Stimulated activated naive CD8-positive, alpha-beta T cell treated with anti-CD3 and anti-CD28 coated beads, Interleukin-15, amount 100 ng/mL, for 72 hours (primary cell): Measurements from ENCODE around the gene CDT1.

ENCODE experiments used
- ATAC-seq: fragments of 150-1000 bp; cut with Tn5 transposase; 2 replicates; pipeline ENCODE4 v1.10.0; 2021; ENCODE audit warnings: mild to moderate bottlenecking, moderate library complexity
- DNase-seq, 2 donors: peaks; one replicate each; pipeline ENCODE4 v3.0.0; 2021 to 2022
- H3K27ac Mint-ChIP-seq, 2 donors: one replicate each; pipeline ENCODE4 v1.8.0; 2022; ENCODE audit warnings: mild to moderate bottlenecking in 2 of 2, mixed read lengths in 2 of 2, moderate library complexity in 2 of 2
- H3K27me3 Mint-ChIP-seq: one replicate; pipeline ENCODE4 v1.8.0; 2022; ENCODE audit warnings: mixed read lengths
- H3K4me1 Mint-ChIP-seq: one replicate; pipeline ENCODE4 v1.8.0; 2022; ENCODE audit warnings: mild to moderate bottlenecking, mixed read lengths
- H3K4me3 Mint-ChIP-seq, 2 donors: one replicate each; pipeline ENCODE4 v1.8.0; 2022; ENCODE audit warnings: mild to moderate bottlenecking in 2 of 2, mixed read lengths in 2 of 2, moderate library complexity in 1 of 2
- H3K9me3 Mint-ChIP-seq, 2 donors: one replicate each; pipeline ENCODE4 v1.8.0; 2022; ENCODE audit warnings: mixed read lengths in 2 of 2

The CDT1 gene

DNA sequence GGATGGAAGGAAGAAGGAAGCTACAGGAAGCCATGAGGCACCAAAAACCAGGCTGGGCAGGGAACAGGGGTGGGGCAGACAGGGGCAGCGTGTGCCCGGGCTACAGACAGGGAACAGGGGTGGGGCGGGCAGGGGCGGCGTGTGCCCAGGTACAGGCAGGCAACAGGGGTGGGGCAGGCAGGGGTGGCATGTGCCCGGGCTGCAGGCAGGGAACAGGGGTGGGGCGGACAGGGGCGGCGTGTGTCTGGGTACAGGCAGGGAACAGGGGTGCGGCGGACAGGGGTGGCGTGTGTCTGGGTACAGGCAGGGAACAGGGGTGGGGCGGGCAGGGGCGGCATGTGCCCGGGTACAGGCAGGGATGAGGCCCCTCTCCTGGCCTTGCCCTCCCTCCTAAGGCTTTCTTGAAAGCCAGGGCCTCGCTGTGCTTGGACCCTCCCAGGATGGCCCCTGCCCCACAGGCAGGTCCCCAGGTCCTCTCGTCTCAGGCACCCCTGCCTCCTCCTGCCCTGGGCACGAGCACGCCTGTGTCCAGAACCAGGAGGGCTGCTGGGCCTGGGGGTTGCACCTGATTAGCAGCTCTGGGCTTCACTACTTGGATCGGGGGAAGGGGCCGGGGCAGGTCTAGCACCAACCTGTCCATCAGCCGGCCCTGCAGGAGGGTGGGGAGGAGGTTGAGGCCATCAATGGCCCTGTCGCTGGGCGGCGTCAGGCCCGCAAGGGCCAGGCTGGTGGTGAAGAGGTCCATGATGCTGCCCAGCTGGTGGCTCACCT lies 22.7 kb downstream of the CDT1 start:
- peak; percentile 36 for ATAC-seq
- H3K27ac Mint-ChIP-seq: peak overlapping the region; percentile 19 to 35
- no peaks in the 10 kb centered on the region for H3K27me3 Mint-ChIP-seq
- no peaks in the 10 kb centered on the region for H3K4me1 Mint-ChIP-seq
- H3K9me3 Mint-ChIP-seq: no peaks in the 10 kb centered on the region
- no peak for DNase-seq
- no peak overlapping the region for H3K4me3 Mint-ChIP-seq

DNA sequence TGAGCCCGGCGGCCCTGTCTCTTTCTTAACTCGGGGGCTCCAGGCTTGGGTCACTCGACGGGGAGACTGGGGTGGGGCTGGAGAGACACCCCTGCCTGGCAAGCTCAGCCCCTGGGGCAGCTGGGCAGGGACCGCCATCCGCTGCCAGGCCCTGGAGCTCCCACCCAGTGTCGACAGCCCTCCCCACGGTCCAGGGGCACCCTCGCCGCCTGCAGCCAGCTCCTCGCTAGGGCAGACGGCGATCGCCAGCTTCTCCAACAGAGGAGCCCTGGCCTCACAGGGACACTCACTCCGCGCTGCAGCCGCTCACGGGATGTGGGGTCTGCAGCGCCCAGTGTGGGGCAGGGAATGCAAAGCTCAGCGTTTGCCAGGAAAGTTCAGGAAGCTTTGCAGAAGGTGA lies 24.1 kb downstream of the CDT1 start:
- H3K9me3 Mint-ChIP-seq: no peaks in the 10 kb centered on the region
- no peak for ATAC-seq
- DNase-seq: no peak
- no peaks in the 10 kb centered on the region for H3K4me1 Mint-ChIP-seq
- H3K27me3 Mint-ChIP-seq: no peaks in the 10 kb centered on the region
- H3K27ac Mint-ChIP-seq: no peak overlapping the region
- H3K4me3 Mint-ChIP-seq: no peak overlapping the region

DNA sequence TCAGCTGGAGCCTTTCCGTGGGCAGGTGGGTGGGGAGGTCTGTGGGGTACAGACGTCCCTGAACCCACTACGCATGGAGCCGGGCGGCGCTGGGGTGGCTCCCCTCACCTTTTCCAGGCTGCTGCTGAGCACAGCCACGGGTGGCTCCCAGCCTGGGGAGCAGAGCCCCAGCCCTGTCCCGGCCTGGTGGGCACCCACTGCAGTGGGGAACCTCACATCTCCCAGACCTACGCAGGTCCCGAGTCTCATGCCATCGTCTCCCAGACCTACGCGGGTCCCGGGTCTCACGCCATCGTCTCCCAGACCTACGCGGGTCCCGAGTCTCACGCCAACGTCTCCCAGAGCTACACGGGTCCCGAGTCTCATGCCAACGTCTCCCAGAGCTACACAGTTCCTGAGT lies 25.1 kb downstream of the CDT1 start:
- Mint-ChIP-seq H3K27ac (no peak overlapping the region), H3K4me1 (no peaks in the 10 kb centered on the region), H3K4me3 (no peak overlapping the region), H3K9me3 (no peaks in the 10 kb centered on the region), H3K27me3 (no peaks in the 10 kb centered on the region)
- no peak for ATAC-seq
- no peak for DNase-seq

DNA sequence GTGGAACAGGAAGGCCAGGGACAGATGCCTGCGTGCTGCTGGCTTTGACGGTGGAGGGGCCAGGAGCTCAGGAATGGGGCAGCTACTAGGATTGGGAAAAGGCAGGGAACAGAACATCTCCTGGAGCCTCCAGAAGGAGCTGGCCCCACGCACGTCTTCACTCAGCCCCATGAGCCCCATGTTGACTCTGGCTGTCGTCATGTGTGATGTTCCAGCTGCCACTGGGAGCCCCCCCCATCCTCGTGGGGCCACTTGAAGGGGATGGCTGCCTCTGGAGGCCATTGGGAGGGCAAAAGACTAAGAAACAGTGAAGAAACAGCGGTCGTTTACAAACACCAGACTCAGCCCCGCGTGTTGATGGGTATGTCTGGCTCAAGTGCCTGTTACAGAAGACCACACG lies 26.7 kb downstream of the CDT1 start:
- Mint-ChIP-seq H3K27me3 (no peaks in the 10 kb centered on the region), H3K27ac (no peak overlapping the region), H3K9me3 (no peaks in the 10 kb centered on the region), H3K4me3 (no peak overlapping the region), H3K4me1 (no peaks in the 10 kb centered on the region)
- DNase-seq (no peak), ATAC-seq (no peak)

DNA sequence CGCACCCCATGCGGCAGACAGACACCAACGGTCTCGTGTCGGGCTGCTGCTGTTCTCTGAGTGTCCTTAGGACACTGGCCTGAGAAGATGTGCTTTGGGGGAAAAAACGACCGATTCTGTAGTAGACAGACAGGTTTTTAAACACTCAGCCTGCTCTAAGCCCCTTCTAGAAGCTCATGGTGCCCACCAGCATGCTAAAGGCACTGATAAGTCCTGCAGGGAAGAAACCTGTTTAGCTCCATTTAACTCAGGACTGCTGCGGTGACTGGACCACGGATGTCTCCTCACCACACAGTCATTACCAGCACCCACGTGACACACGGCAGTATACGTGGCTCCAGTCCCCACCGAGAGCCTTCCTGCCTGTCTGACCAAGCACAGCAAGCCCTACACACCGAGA lies 27.2 kb downstream of the CDT1 start:
- Mint-ChIP-seq H3K4me1 (no peaks in the 10 kb centered on the region), H3K9me3 (no peaks in the 10 kb centered on the region), H3K4me3 (no peak overlapping the region), H3K27ac (peak overlapping the region in 1 of 2 donors; percentile 48), H3K27me3 (no peaks in the 10 kb centered on the region)
- no peak for ATAC-seq
- no peak for DNase-seq

DNA sequence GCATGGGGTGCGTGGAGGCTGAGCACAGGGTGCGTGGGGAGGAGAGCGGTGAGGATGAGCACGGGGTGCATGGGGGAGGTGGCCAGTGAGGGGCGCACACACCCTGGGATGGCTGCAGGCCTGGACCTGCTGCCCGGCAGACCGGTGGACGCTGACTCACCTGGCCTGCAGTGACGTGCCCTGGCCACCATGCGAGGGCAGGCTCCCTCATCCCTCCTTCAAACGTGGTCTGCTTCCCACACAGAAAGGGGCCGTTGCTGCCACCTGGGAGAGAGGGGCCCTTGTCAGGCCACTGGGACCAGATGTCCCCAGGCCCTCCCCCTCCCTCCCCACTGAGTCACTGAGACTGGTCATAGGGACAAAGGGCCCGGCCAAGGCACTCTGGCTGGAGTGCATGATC lies 28.2 kb downstream of the CDT1 start:
- no peaks in the 10 kb centered on the region for H3K27me3 Mint-ChIP-seq
- no peak for ATAC-seq
- no peak for DNase-seq
- H3K4me1 Mint-ChIP-seq: no peaks in the 10 kb centered on the region
- H3K9me3 Mint-ChIP-seq: no peaks in the 10 kb centered on the region
- H3K4me3 Mint-ChIP-seq: no peak overlapping the region
- H3K27ac Mint-ChIP-seq: no peak overlapping the region

DNA sequence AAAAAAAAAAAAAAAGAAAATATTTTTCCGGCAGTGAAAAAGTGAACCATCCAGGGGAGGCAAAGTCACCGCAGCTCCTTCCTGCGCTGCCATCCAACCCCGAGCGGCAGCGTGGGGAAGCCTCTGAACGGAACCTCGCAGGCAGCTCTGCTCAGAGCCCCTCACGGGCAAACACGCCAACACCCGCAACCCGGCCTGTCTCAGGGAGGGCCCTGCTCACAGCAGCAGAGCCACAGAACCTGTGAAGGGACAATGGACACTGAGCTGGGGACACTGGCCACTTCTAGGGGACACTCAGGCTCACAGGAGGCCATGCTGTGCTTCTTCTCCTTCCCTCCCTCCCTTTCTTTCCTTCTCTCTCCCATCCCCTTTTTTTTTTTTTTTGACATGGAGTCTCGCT lies 29.5 kb downstream of the CDT1 start:
- H3K27ac Mint-ChIP-seq: no peak overlapping the region
- H3K27me3 Mint-ChIP-seq: no peaks in the 10 kb centered on the region
- ATAC-seq: no peak
- H3K4me3 Mint-ChIP-seq: no peak overlapping the region
- H3K4me1 Mint-ChIP-seq: no peaks in the 10 kb centered on the region
- no peaks in the 10 kb centered on the region for H3K9me3 Mint-ChIP-seq
- no peak for DNase-seq

DNA sequence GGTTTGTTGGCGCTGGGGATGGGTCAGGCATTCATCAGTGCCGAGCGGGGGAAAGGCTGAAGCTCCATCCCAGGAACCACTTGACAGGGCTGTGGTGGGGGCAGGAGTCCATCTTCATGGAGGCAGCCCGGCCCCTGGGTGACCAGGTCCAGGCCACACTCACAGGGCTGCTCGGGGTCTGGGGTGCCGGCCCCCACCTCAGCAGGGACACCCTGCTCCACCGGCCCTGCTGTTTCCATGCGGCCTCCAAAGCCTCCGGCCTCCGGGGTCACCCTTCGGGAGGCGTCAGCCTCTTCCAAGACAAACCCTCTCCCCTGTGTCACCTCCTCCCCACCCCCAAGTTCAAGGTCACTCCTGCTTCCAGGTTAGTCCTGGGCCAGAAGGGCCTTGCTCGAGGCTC lies 31.1 kb downstream of the CDT1 start:
- no peak overlapping the region for H3K4me3 Mint-ChIP-seq
- H3K9me3 Mint-ChIP-seq: no peaks in the 10 kb centered on the region
- no peak for ATAC-seq
- no peak overlapping the region for H3K27ac Mint-ChIP-seq
- no peaks in the 10 kb centered on the region for H3K4me1 Mint-ChIP-seq
- H3K27me3 Mint-ChIP-seq: no peaks in the 10 kb centered on the region
- DNase-seq: no peak

DNA sequence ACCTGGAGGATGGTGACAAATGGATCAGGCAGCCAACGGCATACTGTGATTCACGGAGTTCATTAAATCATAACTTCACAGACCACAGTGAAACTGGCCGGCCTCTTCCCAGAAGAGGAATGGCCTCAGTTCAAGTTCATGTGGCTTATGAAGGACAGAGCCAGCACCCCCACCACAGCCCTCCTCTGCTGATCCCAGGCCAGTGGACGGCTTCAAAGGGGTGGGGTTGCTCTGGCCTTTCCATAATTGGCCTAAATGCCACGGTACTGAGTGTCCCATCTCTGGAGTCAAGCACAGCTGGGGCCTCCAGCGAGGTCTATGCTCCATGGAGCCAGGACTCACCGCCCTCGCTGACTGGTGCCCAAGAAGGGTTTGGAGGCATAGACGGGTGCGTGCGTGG lies 31.8 kb downstream of the CDT1 start:
- H3K4me1 Mint-ChIP-seq: no peaks in the 10 kb centered on the region
- ATAC-seq (no peak), DNase-seq (no peak)
- no peak overlapping the region for H3K4me3 Mint-ChIP-seq
- no peaks in the 10 kb centered on the region for H3K9me3 Mint-ChIP-seq
- no peak overlapping the region for H3K27ac Mint-ChIP-seq
- H3K27me3 Mint-ChIP-seq: no peaks in the 10 kb centered on the region

DNA sequence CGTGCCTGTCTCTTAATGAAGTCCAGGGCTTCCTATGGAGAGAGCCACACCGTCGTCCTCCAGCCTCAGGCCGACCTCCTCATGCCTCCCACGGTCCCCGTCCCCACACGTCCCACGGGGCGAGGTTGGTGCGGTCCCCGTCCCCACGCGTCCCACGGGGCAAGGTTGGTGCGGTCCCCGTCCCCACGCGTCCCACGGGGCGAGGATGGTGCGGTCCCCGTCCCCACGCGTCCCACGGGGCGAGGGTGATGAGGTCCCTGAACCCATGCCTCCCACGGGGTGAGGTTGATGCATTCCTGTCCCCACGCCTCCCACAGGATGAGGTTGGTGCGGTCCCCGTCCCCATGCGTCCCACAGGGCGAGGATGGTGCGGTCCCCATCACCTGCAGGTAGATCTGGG lies 32.2 kb downstream of the CDT1 start:
- Mint-ChIP-seq H3K27ac (no peak overlapping the region), H3K4me1 (no peaks in the 10 kb centered on the region), H3K9me3 (no peaks in the 10 kb centered on the region), H3K4me3 (no peak overlapping the region), H3K27me3 (no peaks in the 10 kb centered on the region)
- no peak for DNase-seq
- ATAC-seq: peak; percentile 57

DNA sequence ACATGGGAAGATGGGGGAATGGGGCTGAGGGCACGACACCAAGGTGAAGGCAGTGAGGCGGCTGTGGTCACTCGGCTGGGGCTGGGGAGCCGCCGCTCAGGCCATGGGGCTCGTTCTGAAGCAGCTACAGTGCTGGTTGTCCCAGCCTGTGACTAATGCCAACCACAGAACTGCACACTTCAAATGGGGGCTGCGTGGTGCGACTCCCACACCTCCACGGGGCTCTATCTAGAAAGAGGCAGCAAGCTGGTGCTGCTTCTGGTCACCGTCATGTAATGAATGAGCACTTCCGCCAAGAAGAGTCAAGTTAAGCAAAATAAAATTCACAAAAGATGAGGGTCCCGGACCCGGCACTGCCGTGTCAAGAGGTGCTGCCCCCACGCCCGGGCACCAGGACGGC lies 33.2 kb downstream of the CDT1 start:
- no peaks in the 10 kb centered on the region for H3K4me1 Mint-ChIP-seq
- no peak overlapping the region for H3K27ac Mint-ChIP-seq
- H3K4me3 Mint-ChIP-seq: no peak overlapping the region
- DNase-seq (no peak), ATAC-seq (no peak)
- no peaks in the 10 kb centered on the region for H3K27me3 Mint-ChIP-seq
- no peaks in the 10 kb centered on the region for H3K9me3 Mint-ChIP-seq

DNA sequence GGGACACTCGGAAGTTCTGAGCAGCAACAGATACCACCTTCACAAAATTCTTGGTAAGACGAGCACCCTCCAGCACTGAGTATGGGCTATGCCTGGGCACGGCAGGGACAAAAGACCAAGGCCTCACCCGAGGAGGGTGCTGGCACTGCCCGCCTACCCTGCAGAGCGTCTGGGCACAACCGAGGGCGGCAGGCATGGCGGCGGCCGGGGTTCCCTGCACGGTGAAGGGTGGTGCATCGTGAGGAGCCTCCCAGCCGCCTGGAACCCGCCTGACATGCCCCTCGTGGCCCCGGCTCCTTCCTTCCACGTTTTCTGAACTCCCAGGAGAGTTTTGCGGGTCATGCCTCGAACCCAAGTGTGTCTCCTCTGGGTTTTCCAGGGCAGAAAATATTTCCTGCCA lies 34.2 kb downstream of the CDT1 start:
- Mint-ChIP-seq H3K4me1 (no peaks in the 10 kb centered on the region), H3K27ac (peak overlapping the region in 1 of 2 donors; percentile 42), H3K9me3 (no peaks in the 10 kb centered on the region), H3K27me3 (no peaks in the 10 kb centered on the region), H3K4me3 (no peak overlapping the region)
- DNase-seq (no peak), ATAC-seq (no peak)

DNA sequence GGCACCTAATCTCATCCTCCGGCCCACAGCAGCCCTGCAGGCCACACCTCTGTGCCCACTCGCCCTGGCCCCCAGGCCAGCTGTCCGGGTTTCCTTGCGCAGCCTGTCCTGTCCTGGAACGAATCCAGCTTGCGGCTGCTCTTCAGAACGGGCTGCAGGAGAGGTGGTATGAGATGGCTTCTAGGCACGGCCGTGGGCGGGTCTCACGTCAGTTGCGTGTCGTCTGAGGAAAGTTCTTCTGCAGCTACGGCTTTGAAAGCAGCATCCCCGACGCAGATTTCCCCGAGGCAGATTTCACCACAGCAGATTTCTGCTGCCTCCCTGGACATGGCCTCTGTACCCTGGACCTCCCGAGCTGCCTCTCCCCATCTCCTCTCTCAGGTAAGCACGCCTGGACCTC lies 35.0 kb downstream of the CDT1 start:
- Mint-ChIP-seq H3K4me3 (no peak overlapping the region), H3K9me3 (no peaks in the 10 kb centered on the region), H3K27me3 (no peaks in the 10 kb centered on the region), H3K4me1 (no peaks in the 10 kb centered on the region), H3K27ac (no peak overlapping the region)
- DNase-seq (no peak), ATAC-seq (no peak)

DNA sequence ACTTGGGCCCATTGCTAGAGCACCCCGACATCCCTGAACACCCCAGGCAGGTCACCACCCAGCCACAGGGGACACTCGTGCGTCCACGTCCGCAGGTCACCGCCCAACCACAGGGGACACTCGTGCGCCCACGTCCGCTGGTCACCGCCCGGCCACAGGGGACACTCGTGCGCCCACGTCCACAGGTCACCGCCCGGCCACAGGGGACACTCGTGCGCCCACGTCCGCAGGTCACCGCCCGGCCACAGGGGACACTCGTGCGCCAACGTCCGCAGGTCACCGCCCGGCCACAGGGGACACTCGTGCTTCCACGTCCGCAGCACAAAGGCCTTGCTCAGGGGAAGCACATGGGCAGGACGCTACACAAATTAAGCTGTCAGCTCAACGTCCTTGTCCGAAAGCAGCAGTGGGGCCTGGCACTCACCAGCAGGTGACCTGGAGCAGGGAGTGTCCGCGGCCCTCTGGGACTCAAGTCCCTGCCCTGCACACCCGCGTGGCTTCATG lies 35.5 kb downstream of the CDT1 start:
- Mint-ChIP-seq H3K4me3 (no peak overlapping the region), H3K27ac (no peak overlapping the region), H3K27me3 (no peaks in the 10 kb centered on the region), H3K4me1 (no peaks in the 10 kb centered on the region), H3K9me3 (no peaks in the 10 kb centered on the region)
- no peak for ATAC-seq
- no peak for DNase-seq

DNA sequence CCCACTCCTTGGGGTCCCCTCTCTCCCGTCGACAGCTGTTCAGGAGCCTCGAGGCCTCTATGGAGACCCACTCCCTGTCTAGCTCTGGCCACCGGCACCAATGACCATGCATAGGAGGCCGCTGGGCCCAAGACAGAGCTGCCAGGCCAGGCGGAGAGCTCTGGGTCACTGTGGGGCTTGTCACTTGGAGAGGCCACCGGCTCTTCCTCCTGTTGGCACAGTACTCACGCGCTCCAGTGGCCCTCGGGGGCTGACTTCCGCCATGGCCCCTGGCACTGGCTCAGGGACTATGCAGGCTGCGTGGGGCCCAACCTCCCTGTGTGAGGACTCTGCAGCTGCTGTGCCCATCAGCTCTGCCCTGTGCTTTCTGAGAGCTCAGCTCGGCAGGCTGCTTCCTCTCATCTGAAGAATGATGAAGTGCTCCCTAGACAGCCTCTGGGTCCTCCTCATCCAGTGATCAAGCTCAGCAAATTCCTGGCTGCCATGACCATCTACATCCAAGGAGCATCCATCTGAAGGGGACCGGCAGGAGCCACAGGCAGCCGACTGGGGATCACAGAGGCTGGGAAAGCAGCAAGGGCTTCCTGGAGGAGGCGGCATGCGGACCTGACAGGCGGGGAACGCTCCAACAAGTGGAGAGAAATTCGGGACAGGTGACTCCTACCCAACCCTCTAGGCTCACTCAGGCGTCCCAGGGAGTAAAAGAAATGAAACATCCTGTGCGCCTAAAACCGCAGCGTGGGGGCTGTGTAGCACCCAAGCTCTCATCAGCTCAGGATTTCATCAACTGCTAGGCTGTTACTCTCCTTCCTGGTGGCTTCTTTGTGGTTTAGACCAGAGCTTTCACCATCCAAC lies 36.4 kb downstream of the CDT1 start:
- Mint-ChIP-seq H3K4me3 (no peak overlapping the region), H3K27ac (peak overlapping the region in 1 of 2 donors; percentile 13), H3K27me3 (no peaks in the 10 kb centered on the region), H3K9me3 (no peaks in the 10 kb centered on the region), H3K4me1 (no peaks in the 10 kb centered on the region)
- no peak for ATAC-seq
- no peak for DNase-seq

DNA sequence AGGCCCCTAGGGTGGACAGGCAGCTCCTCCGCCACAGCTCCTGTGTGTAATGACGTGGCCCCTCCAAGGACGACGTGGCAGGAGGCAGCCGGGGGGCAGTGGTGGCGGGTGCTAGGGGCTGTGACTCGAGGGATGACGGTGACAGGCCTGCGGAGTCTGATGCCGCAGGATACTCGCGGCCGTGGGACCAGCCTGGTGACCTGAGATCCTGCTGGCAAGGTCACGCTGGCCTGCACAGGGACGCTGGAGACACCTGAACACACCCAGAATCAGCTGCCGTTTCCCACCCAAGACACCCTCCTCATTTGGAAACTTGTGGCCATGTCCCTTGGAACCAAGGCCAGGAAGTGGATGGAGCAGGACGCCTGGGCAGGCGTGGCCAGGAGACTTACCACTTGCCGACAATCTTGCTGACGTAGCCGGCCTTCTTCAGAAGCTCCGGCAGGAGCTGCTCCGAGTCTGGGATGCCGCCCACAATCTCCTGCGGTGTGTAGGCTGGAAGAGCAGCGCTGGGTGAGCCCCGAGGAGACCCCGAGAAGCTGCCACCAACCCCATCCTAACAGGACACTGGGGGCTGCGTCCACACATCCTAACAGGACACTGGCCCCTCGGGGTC lies 37.1 kb downstream of the CDT1 start:
- H3K27ac Mint-ChIP-seq: no peak overlapping the region
- H3K9me3 Mint-ChIP-seq: no peaks in the 10 kb centered on the region
- no peak for ATAC-seq
- no peak overlapping the region for H3K4me3 Mint-ChIP-seq
- H3K27me3 Mint-ChIP-seq: no peaks in the 10 kb centered on the region
- DNase-seq: no peak
- no peaks in the 10 kb centered on the region for H3K4me1 Mint-ChIP-seq
